ENCODE data around the gene SYPL1.

- TF ChIP-seq EZH2 (IDR thresholded peaks at IDR 0.05), result no peak
- TF ChIP-seq POLR2AphosphoS5 (IDR thresholded peaks at IDR 0.05; ENCODE audit: borderline replicate concordance, low read depth, low read length), result no peak
Observed at GRCh38 chr7:106069471-106070200, 42.5 kb downstream of the SYPL1 start.
